Vagina (tissue), 2 donors: Measurements from ENCODE around the gene CDC14A.

ENCODE experiments used
- CTCF ChIP-seq, 3 experiments: fragments of 450-650 bp in 2 of 3; fragments of 200-600 bp in 1 of 3; sonication (generic) in 1 of 3; IDR thresholded peaks; one replicate each; pipeline ENCODE4 v1.5.1; 2017 to 2019; ENCODE audit warnings: antibody characterized with exemption in 3 of 3, mild to moderate bottlenecking in 2 of 3, moderate library complexity in 2 of 3
- POLR2A ChIP-seq, 2 donors: fragments of 450-650 bp; IDR thresholded peaks; one replicate each; pipeline ENCODE4 v1.6.1; 2017; ENCODE audit warnings: antibody characterized with exemption in 2 of 2, mild to moderate bottlenecking in 2 of 2, moderate library complexity in 2 of 2
- POLR2AphosphoS5 ChIP-seq, 2 donors: sonication (generic); formaldehyde crosslinking; IDR thresholded peaks; one replicate each; pipeline ENCODE4 v1.9.0; 2017; ENCODE audit warnings: antibody characterized with exemption in 2 of 2, mild to moderate bottlenecking in 2 of 2, low read depth in 1 of 2; ENCODE audit not compliant: insufficient read depth in 1 of 2

DNA sequence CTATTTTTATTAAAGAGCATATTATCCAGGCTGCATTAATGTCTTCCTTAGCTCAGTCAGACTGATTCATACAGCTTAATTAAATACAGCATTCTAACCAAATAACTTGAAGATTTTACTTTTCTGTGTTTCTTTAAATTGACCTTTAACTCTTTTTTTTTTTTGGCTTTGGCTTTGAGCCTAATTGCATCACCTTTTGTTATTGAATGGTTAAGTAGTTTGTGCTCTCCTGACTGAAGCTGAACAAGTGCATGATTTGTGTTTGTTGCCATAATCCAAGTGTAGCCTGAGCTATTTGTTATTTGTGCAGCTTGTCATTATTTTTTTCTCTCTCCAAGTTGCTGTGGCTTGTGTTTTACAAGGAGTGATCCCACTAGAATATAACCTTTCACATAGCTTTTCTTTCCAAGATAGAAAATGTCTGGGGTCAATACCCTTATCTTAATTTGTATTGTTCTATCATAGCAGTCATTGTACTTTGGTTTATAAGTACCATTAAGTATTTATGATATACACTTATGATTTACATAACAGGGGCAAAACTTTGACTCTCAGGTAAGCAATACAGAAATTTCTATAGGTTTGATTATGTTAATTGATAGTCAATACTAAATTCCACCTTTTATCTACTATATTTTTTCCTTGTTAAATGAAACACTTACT is 31.6 kb downstream of the CDC14A start:
- TF ChIP-seq CTCF (IDR thresholded peaks at IDR 0.05): no peak
- TF ChIP-seq POLR2AphosphoS5 (IDR thresholded peaks at IDR 0.05; ENCODE audit: insufficient read depth in 1 of 2, low read depth in 1 of 2): no peak
- no peak for TF ChIP-seq POLR2A (IDR thresholded peaks at IDR 0.05)
